H1 (cell line): ENCODE measurements around the gene TSTD2. TPM values are rescaled to one million over a fixed set of nuclear protein-coding genes. Genes with fewer than 3 reads are reported as not detected.

ENCODE experiments used
- ATF2 ChIP-seq: IDR thresholded peaks from 2 replicates; pipeline ENCODE4 v1.6.1; 2012; ENCODE audit warnings: low read length, inconsistent platforms
- CTBP2 ChIP-seq: IDR thresholded peaks from 2 replicates; pipeline ENCODE4 v1.7.0; 2011; ENCODE audit warnings: borderline replicate concordance, mild to moderate bottlenecking, moderate library complexity, mixed read lengths, low read length; ENCODE audit not compliant: insufficient read depth, insufficient read length
- FOSL1 ChIP-seq: IDR thresholded peaks from 2 replicates; pipeline ENCODE4 v1.6.1; 2011; ENCODE audit warnings: mild to moderate bottlenecking, low read depth, low read length, moderate library complexity; ENCODE audit not compliant: insufficient read depth
- HDAC2 ChIP-seq, 2 experiments: fragments of 300-600 bp in 1 of 2; sonication (generic) in 1 of 2; IDR thresholded peaks; 2 replicates each; pipeline ENCODE4 v1.6.1; 2011 to 2012; ENCODE audit warnings: low read depth in 2 of 2, low read length in 2 of 2, mild to moderate bottlenecking in 2 of 2, moderate library complexity in 2 of 2, borderline replicate concordance in 1 of 2, inconsistent platforms in 1 of 2
- POLR2AphosphoS5 ChIP-seq: IDR thresholded peaks from 2 replicates; pipeline ENCODE4 v1.6.1; 2011; ENCODE audit warnings: low read depth, low read length
- RNF2 ChIP-seq: fragments of 200-900, 300-1000 bp; sonication (generic); IDR thresholded peaks from 2 replicates; pipeline ENCODE4 v1.7.1; 2016; ENCODE audit warnings: borderline replicate concordance, low read depth, mild to moderate bottlenecking, antibody characterized with exemption, low read length; ENCODE audit not compliant: poor library complexity, severe bottlenecking; ENCODE audit errors: missing control alignments
- SP1 ChIP-seq: IDR thresholded peaks from 2 replicates; pipeline ENCODE4 v1.6.1; 2011; ENCODE audit warnings: low read depth, low read length
- SRF ChIP-seq: IDR thresholded peaks from 2 replicates; pipeline ENCODE4 v1.6.1; 2011; ENCODE audit warnings: mild to moderate bottlenecking, low read depth, low read length, moderate library complexity
- polyA plus RNA-seq, 7 experiments: library from polyadenylated mRNA; depleted of rRNA in 3 of 7; stranded (reverse) in 5 of 7; unstranded in 2 of 7; fragments of >200 nt in 5 of 7; fragments of 200-250 nt in 2 of 7; gene quantifications; 1 replicate in 5 of 7; 2 replicates in 1 of 7; 4 replicates in 1 of 7; pipeline versions ENCODE4 v1.2.1 to v1.2.3, GENCODE V29; 2011 to 2013; ENCODE audit warnings: missing spikeins in 2 of 7, mixed read lengths in 2 of 7
- total RNA-seq: library from RNA; stranded (reverse); fragmentation: NEBNext Ultra II Directional; extraction: Animal tissue kit (Norgen Biotek cat#: 25700); gene quantifications from 2 replicates; pipeline ENCODE4 v1.2.1, GENCODE V29; 2021
- TF ChIP-seq, protein P1 (sequence below): IDR thresholded peaks from 2 replicates; pipeline ENCODE4 v1.6.1; 2011; ENCODE audit warnings: low read length, improper control_type of control experiment

The TSTD2 gene
- total and polyA plus RNA-seq, 2 of the 8 experiments (the other 6 are each of a cell fraction or from before 2014, with no cell fraction given), result 16.1 to 17.5 TPM

DNA sequence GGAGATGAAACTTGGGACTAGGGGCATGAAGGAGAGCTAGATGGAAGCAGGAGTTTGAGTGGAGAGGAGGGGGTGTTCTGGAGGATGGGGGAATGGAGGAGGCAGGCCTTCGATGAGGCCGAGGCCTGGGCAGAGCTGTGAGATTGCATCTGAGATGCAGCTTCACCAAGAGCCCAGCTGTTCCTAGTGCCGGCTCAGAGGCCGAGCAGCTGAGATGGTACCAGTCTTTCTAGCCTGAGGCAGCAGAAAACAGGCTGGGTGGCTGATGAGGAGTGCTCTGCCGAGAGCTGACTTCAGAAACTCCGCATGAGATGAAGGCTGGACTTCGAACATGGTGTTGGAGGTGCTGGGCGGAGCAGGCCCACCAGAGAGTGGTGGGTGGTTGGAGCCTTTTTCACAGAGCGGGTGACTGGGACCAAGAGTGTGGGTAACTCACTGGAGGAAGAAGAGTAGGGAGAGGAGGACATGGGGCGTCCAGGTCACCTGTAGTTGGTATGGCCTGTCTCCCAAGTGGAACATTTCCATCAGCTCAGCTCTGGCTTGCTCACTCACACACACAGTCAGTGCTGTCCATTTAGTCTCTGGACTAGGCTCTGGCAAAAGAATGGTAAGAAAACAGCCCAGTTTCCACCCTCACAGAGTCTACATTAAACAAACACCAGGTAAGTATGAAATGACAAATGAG lies 77.0 kb downstream of the TSTD2 start (continued):
- TF ChIP-seq RNF2 (no peak), FOSL1 (no peak), HDAC2 (IDR thresholded peaks at IDR 0.05; ENCODE audit: borderline replicate concordance in 1 of 2, low read depth in 2 of 2, low read length in 2 of 2) (no peak), SRF (no peak), CTBP2 (no peak), SP1 (no peak), POLR2AphosphoS5 (no peak), ATF2 (no peak)
- TF ChIP-seq, protein P1, sequence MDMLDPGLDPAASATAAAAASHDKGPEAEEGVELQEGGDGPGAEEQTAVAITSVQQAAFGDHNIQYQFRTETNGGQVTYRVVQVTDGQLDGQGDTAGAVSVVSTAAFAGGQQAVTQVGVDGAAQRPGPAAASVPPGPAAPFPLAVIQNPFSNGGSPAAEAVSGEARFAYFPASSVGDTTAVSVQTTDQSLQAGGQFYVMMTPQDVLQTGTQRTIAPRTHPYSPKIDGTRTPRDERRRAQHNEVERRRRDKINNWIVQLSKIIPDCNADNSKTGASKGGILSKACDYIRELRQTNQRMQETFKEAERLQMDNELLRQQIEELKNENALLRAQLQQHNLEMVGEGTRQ, result no peak
